Thyroid gland (tissue), 4 donors: Measurements from ENCODE around the gene PKD1L1. TPM values are rescaled to one million over a fixed set of nuclear protein-coding genes. Genes with fewer than 3 reads are reported as not detected.

Experiments used
- DNase-seq, 2 donors: peaks; one replicate each; pipeline ENCODE4 v3.0.0-alpha.2; 2019
- H3K27ac ChIP-seq, 3 donors: fragments of 200-600 bp; sonication (generic); 1 replicate in 2 of 3; 2 replicates in 1 of 3; pipeline ENCODE4 v1.5.1; 2016 to 2019; ENCODE audit warnings: mild to moderate bottlenecking in 1 of 3, moderate library complexity in 1 of 3
- H3K27me3 ChIP-seq: fragments of 200-600 bp; sonication (generic); one replicate; pipeline ENCODE4 v1.5.1; 2019
- H3K36me3 ChIP-seq, 2 donors: fragments of 200-600 bp; sonication (generic); one replicate each; pipeline ENCODE4 v1.5.1; 2016 to 2019
- H3K4me1 ChIP-seq, 2 donors: fragments of 200-600 bp; sonication (generic); one replicate each; pipeline ENCODE4 v1.5.1; 2017 to 2019
- H3K4me3 ChIP-seq, 3 donors: fragments of 200-600 bp; sonication (generic); replicated peaks in 1 of 3; 1 replicate in 2 of 3; 2 replicates in 1 of 3; pipeline ENCODE4 v1.5.1; 2016; ENCODE audit warnings: mild to moderate bottlenecking in 1 of 3
- H3K9me3 ChIP-seq: fragments of 200-600 bp; sonication (generic); one replicate; pipeline ENCODE4 v1.5.1; 2017
- CTCF ChIP-seq, 6 experiments: fragments of 200-600 bp in 3 of 6; fragments of 450-650 bp in 3 of 6; sonication (generic) in 3 of 6; IDR thresholded peaks; one replicate each; pipeline ENCODE4 v1.5.1; 2016 to 2019; ENCODE audit warnings: antibody characterized with exemption in 6 of 6, mild to moderate bottlenecking in 2 of 6, inconsistent platforms in 1 of 6, moderate library complexity in 1 of 6
- POLR2A ChIP-seq, 2 donors: fragments of 450-650 bp; IDR thresholded peaks; one replicate each; pipeline ENCODE4 v1.6.1; 2017; ENCODE audit warnings: antibody characterized with exemption in 2 of 2, mild to moderate bottlenecking in 2 of 2, moderate library complexity in 1 of 2
- WGBS, 2 donors: methylation state at CpG; one replicate each; pipeline ENCODE4 v1.1.5; 2017; 5-methylcytosine and 5-hydroxymethylcytosine counted together
- intact Hi-C: fragments of 100-400 bp; cut with DNase I; formaldehyde crosslinking; loops from one replicate; pipeline ENCODE4 v1.15.1; 2023
- total RNA-seq, 4 donors: library from RNA; depleted of rRNA; stranded (reverse); fragments of >200 nt; gene quantifications; one replicate each; pipeline ENCODE4 v1.2.3, GENCODE V29; 2016

Gene PKD1L1
- total RNA-seq, 4 donors from 2014 or later: under 0.01 to 0.17 (median 0.14) TPM

GRCh38 chr7:47895026-47895425 is 53.2 kb downstream of the PKD1L1 start:
- WGBS, 2 donors: 87 to 89% methylated on average over 2 of the region's 2 CpGs
- H3K9me3 ChIP-seq: no peaks in the 10 kb centered on the region
- no peaks in the 10 kb centered on the region for H3K4me1 ChIP-seq
- H3K4me3 ChIP-seq: no peak overlapping the region
- no peak overlapping the region for H3K27ac ChIP-seq
- no peaks in the 10 kb centered on the region for H3K36me3 ChIP-seq
- DNase-seq: no peak
- H3K27me3 ChIP-seq: no peaks in the 10 kb centered on the region
- intact Hi-C loops: no loop called here
- TF ChIP-seq CTCF (IDR thresholded peaks at IDR 0.05): no peak
- TF ChIP-seq POLR2A (IDR thresholded peaks at IDR 0.05): no peak

DNA sequence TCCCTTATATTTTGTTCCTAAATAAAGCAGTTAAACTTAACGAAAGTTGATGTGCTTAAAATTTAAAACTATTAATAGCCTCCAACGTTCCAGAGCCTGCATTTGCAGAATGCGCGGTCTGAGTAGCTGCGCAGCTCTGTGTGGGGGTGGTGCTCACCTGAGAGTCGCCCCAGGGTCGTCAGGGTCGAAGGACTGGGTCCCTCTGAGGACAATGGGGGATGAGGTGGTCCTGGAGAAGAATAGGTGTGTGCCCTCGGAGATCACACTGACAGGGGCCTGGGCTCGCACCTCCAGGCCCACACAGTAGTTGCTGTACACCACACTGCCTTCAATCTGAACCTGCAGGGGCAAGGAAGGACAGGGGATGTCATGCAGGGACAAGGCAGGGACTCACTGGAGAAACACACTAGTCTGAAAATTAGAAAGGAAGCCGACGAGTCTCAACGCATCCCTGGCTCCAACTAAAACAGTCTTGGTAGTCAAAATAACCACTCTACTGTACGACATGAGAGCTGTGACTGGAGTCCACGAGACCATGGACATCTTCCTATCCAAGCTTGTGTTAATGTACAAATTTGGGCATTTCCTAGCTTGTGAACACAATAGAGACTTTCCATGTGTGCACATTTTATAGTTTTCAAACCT is 54.4 kb downstream of the PKD1L1 start:
- Histone ChIP-seq H3K4me1 (no peaks in the 10 kb centered on the region), H3K9me3 (no peaks in the 10 kb centered on the region), H3K4me3 (no peak overlapping the region), H3K27me3 (no peaks in the 10 kb centered on the region), H3K27ac (no peak overlapping the region), H3K36me3 (no peaks in the 10 kb centered on the region)
- no peak for DNase-seq
- TF ChIP-seq POLR2A (IDR thresholded peaks at IDR 0.05) (no peak), CTCF (IDR thresholded peaks at IDR 0.05) (no peak)
- 85 to 86% methylated on average over 15 of the region's 15 CpGs for WGBS, 2 donors
- intact Hi-C loops: no loop called here

DNA sequence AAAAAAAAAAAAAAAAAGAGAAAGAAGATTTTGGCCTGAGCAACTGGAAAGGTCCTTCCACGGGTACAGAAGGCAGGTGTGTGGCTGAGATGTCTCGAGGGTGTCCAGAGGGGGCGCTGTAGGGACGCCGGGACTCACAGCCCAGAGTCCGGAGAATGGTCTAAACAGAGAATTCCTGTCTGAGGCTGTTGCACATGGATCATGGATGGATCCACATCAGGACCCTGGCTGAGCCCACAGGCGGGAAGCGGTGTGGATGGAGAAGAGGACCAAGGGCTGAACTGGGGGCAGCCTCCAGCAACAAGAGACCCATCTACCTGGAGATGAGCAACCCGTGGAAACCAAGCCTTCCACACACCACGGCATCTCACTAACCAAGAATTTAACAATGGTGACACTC is 55.0 kb downstream of the PKD1L1 start:
- WGBS, 2 donors: 63 to 64% methylated on average over 10 of the region's 10 CpGs
- TF ChIP-seq CTCF (IDR thresholded peaks at IDR 0.05): no peak
- TF ChIP-seq POLR2A (IDR thresholded peaks at IDR 0.05): no peak

DNA sequence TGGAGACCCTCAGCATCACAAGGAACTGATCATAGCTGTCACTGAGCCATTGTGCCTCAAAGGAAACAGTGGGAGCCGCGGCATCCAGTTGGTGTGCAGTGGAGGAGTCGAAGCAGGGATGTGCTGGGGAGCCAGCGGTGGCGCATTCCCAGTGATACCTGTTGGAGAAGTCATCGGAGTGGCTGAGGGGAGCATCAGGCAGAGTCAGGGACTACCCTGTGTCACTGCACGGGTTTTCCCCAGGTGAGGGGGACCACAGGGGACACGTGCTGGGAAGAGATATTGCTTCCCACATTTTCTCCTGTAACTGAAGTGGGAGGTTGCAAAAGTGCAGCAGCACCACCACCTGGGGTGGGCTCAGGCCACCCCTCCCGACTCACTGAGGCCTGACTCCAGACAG is 57.7 kb downstream of the PKD1L1 start:
- TF ChIP-seq CTCF (IDR thresholded peaks at IDR 0.05) (no peak), POLR2A (IDR thresholded peaks at IDR 0.05) (no peak)
- H3K27ac ChIP-seq: no peak overlapping the region
- H3K4me3 ChIP-seq: no peak overlapping the region
- H3K9me3 ChIP-seq: no peaks in the 10 kb centered on the region
- H3K4me1 ChIP-seq: no peaks in the 10 kb centered on the region
- no peak for DNase-seq
- H3K27me3 ChIP-seq: no peaks in the 10 kb centered on the region
- WGBS, 2 donors: 79 to 96% methylated on average over 9 of the region's 9 CpGs
- no peaks in the 10 kb centered on the region for H3K36me3 ChIP-seq
- intact Hi-C loops: no loop called here

More for the DNA sequence above, 55.0 kb downstream of the PKD1L1 start:
- H3K9me3 ChIP-seq: no peaks in the 10 kb centered on the region
- DNase-seq: no peak
- H3K27me3 ChIP-seq: no peaks in the 10 kb centered on the region
- H3K27ac ChIP-seq: no peak overlapping the region
- H3K4me1 ChIP-seq: no peaks in the 10 kb centered on the region
- no peaks in the 10 kb centered on the region for H3K36me3 ChIP-seq
- intact Hi-C loops: no loop called here
- H3K4me3 ChIP-seq: no peak overlapping the region

DNA sequence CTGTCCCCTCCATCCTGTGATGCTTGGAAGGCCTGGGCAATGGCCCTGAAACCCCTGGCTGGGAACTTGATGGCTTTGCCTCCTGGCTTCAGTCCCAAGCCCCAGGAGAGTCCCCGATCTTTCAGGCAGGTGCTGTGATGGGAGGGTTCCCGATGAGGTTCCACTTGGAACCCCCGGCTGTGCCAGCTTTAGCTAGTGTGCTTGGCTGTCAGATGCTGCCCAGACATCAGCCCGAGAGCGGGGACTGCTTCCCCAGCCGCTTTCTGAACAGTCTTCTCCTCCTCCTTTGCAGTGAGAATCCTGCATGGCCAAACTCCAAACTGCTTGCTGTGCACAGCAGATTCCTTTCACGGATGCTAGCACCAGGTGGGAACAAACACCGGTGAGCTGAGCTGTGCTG is 58.1 kb downstream of the PKD1L1 start:
- intact Hi-C loops: no loop called here
- TF ChIP-seq CTCF (IDR thresholded peaks at IDR 0.05): no peak
- Histone ChIP-seq H3K36me3 (no peaks in the 10 kb centered on the region), H3K4me1 (no peaks in the 10 kb centered on the region), H3K27me3 (no peaks in the 10 kb centered on the region), H3K27ac (no peak overlapping the region), H3K9me3 (no peaks in the 10 kb centered on the region), H3K4me3 (no peak overlapping the region)
- DNase-seq: no peak
- WGBS, 2 donors: 68 to 75% methylated on average over 6 to 7 of the region's 8 CpGs
